OCI-LY1 (cell line): ENCODE results near the gene NPAS3.

Experiments
- H2AFZ ChIP-seq: fragments of 200-600 bp; sonication (generic), shearing (Covaris generic); 2 replicates; pipeline ENCODE4 v1.6.0; 2014; ENCODE audit warnings: antibody characterized with exemption, mild to moderate bottlenecking, low read length
- H3F3A ChIP-seq: fragments of 200-600 bp; sonication (generic), shearing (Covaris generic); 2 replicates; pipeline ENCODE4 v1.6.0; 2014; ENCODE audit warnings: mild to moderate bottlenecking, antibody characterized with exemption, low read length, moderate library complexity; ENCODE audit not compliant: insufficient read depth
- H3K27ac ChIP-seq: fragments of 200-600 bp; sonication (generic); 2 replicates; pipeline ENCODE4 v1.5.1; 2014; ENCODE audit warnings: low read length, mixed run types, mild to moderate bottlenecking, low read depth; ENCODE audit not compliant: poor library complexity, severe bottlenecking
- H3K27me3 ChIP-seq: fragments of 200-600 bp; sonication (generic); 2 replicates; pipeline ENCODE4 v1.6.0; 2014; ENCODE audit warnings: antibody characterized with exemption, mild to moderate bottlenecking, low read length, moderate library complexity; ENCODE audit not compliant: insufficient read depth
- H3K36me3 ChIP-seq: fragments of 200-600 bp; sonication (generic); 2 replicates; pipeline ENCODE4 v1.6.1; 2014; ENCODE audit warnings: mild to moderate bottlenecking, antibody characterized with exemption, low read length, moderate library complexity, mixed read lengths; ENCODE audit not compliant: insufficient read depth
- H3K4me1 ChIP-seq: fragments of 200-600 bp; sonication (generic); 2 replicates; pipeline ENCODE4 v1.5.1; 2014; ENCODE audit warnings: mild to moderate bottlenecking, low read length, moderate library complexity; ENCODE audit not compliant: insufficient read depth, severe bottlenecking
- H3K4me2 ChIP-seq: fragments of 200-600 bp; sonication (generic), shearing (Covaris generic); 2 replicates; pipeline ENCODE4 v1.6.1; 2014; ENCODE audit warnings: low read length
- H3K4me3 ChIP-seq: fragments of 200-600 bp; sonication (generic); 2 replicates; pipeline ENCODE4 v1.5.1; 2014; ENCODE audit warnings: low read length, low read depth, mild to moderate bottlenecking, mixed read lengths; ENCODE audit not compliant: poor library complexity, severe bottlenecking
- H3K79me2 ChIP-seq: fragments of 200-600 bp; shearing (Covaris generic); 2 replicates; pipeline ENCODE4 v1.6.1; 2016; ENCODE audit warnings: mixed run types, low read length, mixed read lengths; ENCODE audit not compliant: insufficient read depth
- H3K9ac ChIP-seq: fragments of 200-600 bp; sonication (generic), shearing (Covaris generic); 2 replicates; pipeline ENCODE4 v1.6.1; 2014; ENCODE audit warnings: mild to moderate bottlenecking, low read length, mixed read lengths
- H3K9me2 ChIP-seq: fragments of 200-600 bp; sonication (generic), shearing (Covaris generic); 2 replicates; pipeline ENCODE4 v1.6.1; 2014; ENCODE audit warnings: low read depth, mild to moderate bottlenecking, low read length, mixed read lengths
- H3K9me3 ChIP-seq: fragments of 200-600 bp; shearing (Covaris generic); 2 replicates; pipeline ENCODE4 v1.6.1; 2014; ENCODE audit warnings: low read length, mixed read lengths
- H4K20me1 ChIP-seq: fragments of 200-600 bp; sonication (generic), shearing (Covaris generic); 2 replicates; pipeline ENCODE4 v1.6.0; 2016; ENCODE audit warnings: mild to moderate bottlenecking, low read length; ENCODE audit not compliant: insufficient read depth
- EZH2 ChIP-seq: fragments of 200-600 bp; sonication (generic), shearing (Covaris generic); IDR thresholded peaks from 2 replicates; pipeline ENCODE4 v1.8.0; 2017; ENCODE audit warnings: borderline replicate concordance, mixed run types, mild to moderate bottlenecking, antibody characterized with exemption, low read length, moderate library complexity, mixed read lengths
- TF ChIP-seq, protein P1 (sequence below): fragments of 200-600 bp; sonication (generic), shearing (Covaris generic); IDR thresholded peaks from 2 replicates; pipeline ENCODE4 v1.5.1; 2017; ENCODE audit warnings: mild to moderate bottlenecking, antibody characterized with exemption, low read length, moderate library complexity, mixed read lengths

NPAS3 gene

DNA sequence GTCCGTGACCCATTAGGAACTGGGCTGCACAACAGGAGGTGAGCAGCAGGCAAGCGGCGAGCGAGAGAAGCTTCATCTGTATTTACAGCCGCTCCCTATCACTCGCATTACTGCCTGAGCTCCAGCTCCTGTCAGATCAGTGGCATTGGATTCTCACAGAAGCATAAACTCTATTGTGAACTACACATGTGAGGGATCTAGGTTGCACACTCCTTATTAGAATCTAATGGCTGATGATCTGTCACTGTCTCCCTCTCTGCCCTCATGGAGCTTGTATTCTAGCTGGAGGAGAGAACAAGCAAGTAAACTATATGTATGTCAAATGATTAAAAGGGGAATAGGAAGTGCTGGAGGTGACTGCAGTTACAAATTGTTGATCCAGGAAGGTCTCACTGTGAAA, 533.1 kb downstream of the NPAS3 start:
- H3K4me3 ChIP-seq: no peak overlapping the region

DNA sequence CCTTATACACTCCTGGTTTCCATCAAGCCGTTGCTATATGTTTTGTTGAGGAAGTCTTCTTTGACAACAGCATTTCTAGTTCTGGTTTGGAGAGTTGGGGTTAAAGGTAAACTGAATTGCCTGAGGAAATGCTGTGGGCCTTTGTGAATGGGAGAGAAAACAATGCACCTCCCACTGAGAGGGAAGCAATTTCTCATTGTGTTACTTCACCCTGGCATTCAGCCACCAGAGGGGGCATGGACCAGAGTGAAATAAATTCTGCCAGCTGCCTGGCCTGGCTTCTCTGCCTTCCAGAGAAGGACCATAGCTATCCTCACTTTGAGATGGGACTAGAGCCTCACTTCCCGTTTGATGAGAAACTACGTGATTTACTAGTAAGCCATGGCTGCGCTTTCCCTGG, 536.9 kb downstream of the NPAS3 start:
- TF ChIP-seq, protein P1, sequence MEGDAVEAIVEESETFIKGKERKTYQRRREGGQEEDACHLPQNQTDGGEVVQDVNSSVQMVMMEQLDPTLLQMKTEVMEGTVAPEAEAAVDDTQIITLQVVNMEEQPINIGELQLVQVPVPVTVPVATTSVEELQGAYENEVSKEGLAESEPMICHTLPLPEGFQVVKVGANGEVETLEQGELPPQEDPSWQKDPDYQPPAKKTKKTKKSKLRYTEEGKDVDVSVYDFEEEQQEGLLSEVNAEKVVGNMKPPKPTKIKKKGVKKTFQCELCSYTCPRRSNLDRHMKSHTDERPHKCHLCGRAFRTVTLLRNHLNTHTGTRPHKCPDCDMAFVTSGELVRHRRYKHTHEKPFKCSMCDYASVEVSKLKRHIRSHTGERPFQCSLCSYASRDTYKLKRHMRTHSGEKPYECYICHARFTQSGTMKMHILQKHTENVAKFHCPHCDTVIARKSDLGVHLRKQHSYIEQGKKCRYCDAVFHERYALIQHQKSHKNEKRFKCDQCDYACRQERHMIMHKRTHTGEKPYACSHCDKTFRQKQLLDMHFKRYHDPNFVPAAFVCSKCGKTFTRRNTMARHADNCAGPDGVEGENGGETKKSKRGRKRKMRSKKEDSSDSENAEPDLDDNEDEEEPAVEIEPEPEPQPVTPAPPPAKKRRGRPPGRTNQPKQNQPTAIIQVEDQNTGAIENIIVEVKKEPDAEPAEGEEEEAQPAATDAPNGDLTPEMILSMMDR: peak; percentile 42; the same call in 1 of the 2 replicates
- no peak for TF ChIP-seq EZH2
- no peaks in the 10 kb centered on the region for H3F3A ChIP-seq
- H3K79me2 ChIP-seq: no peaks in the 10 kb centered on the region
- H2AFZ ChIP-seq: no peak overlapping the region
- H3K4me1 ChIP-seq: no peaks in the 10 kb centered on the region
- no peak overlapping the region for H3K9ac ChIP-seq
- H3K9me3 ChIP-seq: no peaks in the 10 kb centered on the region
- H3K9me2 ChIP-seq: no peaks in the 10 kb centered on the region
- H4K20me1 ChIP-seq: no peaks in the 10 kb centered on the region
- H3K4me3 ChIP-seq: no peak overlapping the region
- H3K27ac ChIP-seq: no peak overlapping the region
- H3K27me3 ChIP-seq: no peaks in the 10 kb centered on the region
- H3K4me2 ChIP-seq: no peak overlapping the region
- no peaks in the 10 kb centered on the region for H3K36me3 ChIP-seq

More for the DNA sequence above, 533.1 kb downstream of the NPAS3 start:
- H3K79me2 ChIP-seq: no peaks in the 10 kb centered on the region
- H3K9ac ChIP-seq: no peak overlapping the region
- H3K9me2 ChIP-seq: no peaks in the 10 kb centered on the region
- no peaks in the 10 kb centered on the region for H4K20me1 ChIP-seq
- H3K36me3 ChIP-seq: no peaks in the 10 kb centered on the region
- H3F3A ChIP-seq: no peaks in the 10 kb centered on the region
- H3K27ac ChIP-seq: no peak overlapping the region
- no peaks in the 10 kb centered on the region for H3K27me3 ChIP-seq
- H3K4me2 ChIP-seq: no peak overlapping the region
- H2AFZ ChIP-seq: no peak overlapping the region
- TF ChIP-seq, protein P1: no peak
- no peak for TF ChIP-seq EZH2
- H3K9me3 ChIP-seq: no peaks in the 10 kb centered on the region
- H3K4me1 ChIP-seq: no peaks in the 10 kb centered on the region

DNA sequence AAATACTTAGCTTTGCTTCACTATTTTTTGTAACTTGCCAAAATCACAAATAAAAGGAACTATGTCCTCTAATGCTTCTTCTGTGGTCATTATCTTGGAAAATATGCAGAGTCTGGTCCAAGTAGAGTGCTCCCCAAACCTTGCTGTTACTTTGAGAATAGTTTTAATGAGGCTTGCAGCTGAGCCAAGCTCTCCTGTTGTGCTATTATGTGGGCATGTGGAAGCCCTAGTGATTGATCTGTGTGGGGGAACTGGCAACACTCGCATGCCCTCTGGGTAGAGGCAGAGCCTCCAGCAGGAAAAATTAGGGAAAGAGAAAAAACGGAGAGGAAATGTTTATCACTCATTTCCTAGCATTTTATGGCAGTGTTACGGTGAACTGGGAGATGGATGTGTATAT, 539.1 kb downstream of the NPAS3 start:
- Histone ChIP-seq H4K20me1 (no peaks in the 10 kb centered on the region), H3K27me3 (no peaks in the 10 kb centered on the region), H3K9me2 (no peaks in the 10 kb centered on the region), H3K36me3 (no peaks in the 10 kb centered on the region), H3K79me2 (no peaks in the 10 kb centered on the region), H3K4me3 (no peak overlapping the region), H3K9me3 (no peaks in the 10 kb centered on the region), H3F3A (no peaks in the 10 kb centered on the region), H3K9ac (no peak overlapping the region), H3K27ac (no peak overlapping the region), H2AFZ (no peak overlapping the region), H3K4me2 (no peak overlapping the region), H3K4me1 (no peaks in the 10 kb centered on the region)
- TF ChIP-seq, protein P1: no peak
- no peak for TF ChIP-seq EZH2
